Prostate gland (tissue), 2 donors: ENCODE data around the gene SPATA25.

Experiments used
- CTCF ChIP-seq, 4 experiments: fragments of 200-600 bp in 2 of 4; fragments of 450-650 bp in 2 of 4; sonication (generic) in 2 of 4; IDR thresholded peaks; 1 replicate in 3 of 4; 2 replicates in 1 of 4; pipeline ENCODE4 v1.5.1; 2016 to 2019; ENCODE audit warnings: antibody characterized with exemption in 4 of 4, mild to moderate bottlenecking in 2 of 4, moderate library complexity in 2 of 4
- POLR2A ChIP-seq: fragments of 450-650 bp; IDR thresholded peaks from one replicate; pipeline ENCODE4 v1.6.1; 2016; ENCODE audit warnings: antibody characterized with exemption, mild to moderate bottlenecking
- POLR2AphosphoS5 ChIP-seq: sonication (generic); formaldehyde crosslinking; IDR thresholded peaks from one replicate; pipeline ENCODE4 v1.6.1; 2017; ENCODE audit warnings: antibody characterized with exemption

DNA sequence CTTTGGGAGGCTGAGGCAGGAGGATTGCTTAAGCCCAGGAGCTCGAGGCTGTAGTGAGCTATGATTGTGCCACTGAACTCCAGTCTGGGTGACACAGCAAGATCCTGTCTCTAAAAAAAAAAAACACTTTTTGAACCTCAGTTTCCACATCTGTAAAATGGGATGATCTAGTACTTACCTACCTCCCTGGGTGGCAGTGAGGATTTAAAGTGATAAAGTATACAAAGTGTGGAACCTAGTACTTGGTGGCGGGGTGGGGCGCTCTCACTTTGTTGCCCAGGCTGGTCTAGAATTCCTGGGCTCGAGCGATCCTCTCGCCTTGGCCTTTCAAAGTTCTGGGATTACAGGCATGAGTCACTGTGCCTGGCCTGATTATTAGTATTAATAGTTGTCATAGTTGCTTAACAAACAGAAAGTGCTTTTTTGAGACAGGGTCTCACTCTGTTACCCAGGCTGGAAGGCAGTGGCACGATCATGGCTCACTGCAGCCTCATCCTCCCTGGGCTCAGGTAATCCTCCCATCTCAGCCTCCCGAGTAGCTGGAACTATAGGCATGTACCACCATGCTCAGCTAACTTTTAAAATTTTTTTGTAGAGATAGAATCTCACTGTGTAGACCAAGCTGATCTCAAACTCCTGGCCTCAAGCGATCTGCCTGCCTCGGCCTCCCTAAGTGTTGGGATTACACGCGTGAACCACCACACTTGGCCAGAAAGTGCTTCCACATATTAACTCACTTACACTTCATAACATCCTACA is 31.5 kb upstream of the SPATA25 start:
- TF ChIP-seq POLR2AphosphoS5 (no peak), CTCF (IDR thresholded peaks at IDR 0.05) (no peak), POLR2A (no peak)
